Mesenchymal stem cell (in vitro differentiated cells and primary cell): ENCODE measurements around the gene SLC6A18.
"Not testable (repeated sequence)": the region's sequence is repeated elsewhere in the genome, so short reads cannot be mapped to it uniquely, and the experiment has no call there.

Experiments used
- DNase-seq: peaks from one replicate; pipeline ENCODE4 v3.0.0-alpha.2; 2013
- H2AFZ ChIP-seq: one replicate; pipeline ENCODE4 v1.6.1; 2013; ENCODE audit warnings: low read depth, mild to moderate bottlenecking, control low read depth, inconsistent platforms, low read length, moderate library complexity
- H2AK5ac ChIP-seq: 2 replicates; pipeline ENCODE4 v1.6.1; 2013; ENCODE audit warnings: low read length, moderate library complexity, mild to moderate bottlenecking, inconsistent platforms; ENCODE audit not compliant: severe bottlenecking
- H2BK120ac ChIP-seq: one replicate; pipeline ENCODE4 v1.6.1; 2013; ENCODE audit warnings: low read depth, mild to moderate bottlenecking, inconsistent platforms, low read length, moderate library complexity
- H2BK12ac ChIP-seq, 2 experiments: one replicate each; pipeline ENCODE4 v1.6.1; 2013; ENCODE audit warnings: inconsistent platforms in 2 of 2, low read length in 2 of 2, mild to moderate bottlenecking in 2 of 2, moderate library complexity in 2 of 2, control low read depth in 1 of 2
- H2BK15ac ChIP-seq: one replicate; pipeline ENCODE4 v1.6.1; 2013; ENCODE audit warnings: mild to moderate bottlenecking, low read depth, inconsistent platforms; ENCODE audit not compliant: poor library complexity, severe bottlenecking
- H2BK5ac ChIP-seq: 2 replicates; pipeline ENCODE4 v1.6.1; 2013; ENCODE audit warnings: low read depth, mild to moderate bottlenecking, low read length, control low read depth, inconsistent platforms; ENCODE audit not compliant: poor library complexity, severe bottlenecking
- H3K14ac ChIP-seq, 2 experiments: one replicate each; pipeline ENCODE4 v1.6.1; 2013; ENCODE audit warnings: inconsistent platforms in 2 of 2, low read length in 2 of 2, control low read depth in 1 of 2, mild to moderate bottlenecking in 1 of 2, moderate library complexity in 1 of 2
- H3K18ac ChIP-seq, 2 experiments: one replicate each; pipeline ENCODE4 v1.6.1; 2013; ENCODE audit warnings: inconsistent platforms in 2 of 2, low read length in 2 of 2, control low read depth in 1 of 2, low read depth in 1 of 2, mild to moderate bottlenecking in 1 of 2
- H3K23ac ChIP-seq, 2 experiments: one replicate each; pipeline ENCODE4 v1.6.1; 2013; ENCODE audit warnings: inconsistent platforms in 2 of 2, low read length in 2 of 2, mild to moderate bottlenecking in 2 of 2, moderate library complexity in 2 of 2, control low read depth in 1 of 2
- H3K27ac ChIP-seq: 2 replicates; pipeline ENCODE4 v1.5.1; 2013; ENCODE audit warnings: mild to moderate bottlenecking, moderate library complexity, low read length, control low read depth, inconsistent platforms; ENCODE audit not compliant: poor library complexity, severe bottlenecking
- H3K27me3 ChIP-seq, 2 experiments: 2 replicates each; pipeline versions ENCODE4 v1.6.1 to v1.7.0; 2013; ENCODE audit warnings: low read length in 2 of 2, mild to moderate bottlenecking in 2 of 2, moderate library complexity in 2 of 2, control low read depth in 1 of 2, inconsistent platforms in 1 of 2; ENCODE audit not compliant: control insufficient read depth in 1 of 2, insufficient read depth in 1 of 2
- H3K36me3 ChIP-seq, 2 experiments: 2 replicates each; pipeline versions ENCODE4 v1.6.1 to v1.7.0; 2013; ENCODE audit warnings: low read length in 2 of 2, control low read depth in 1 of 2, inconsistent platforms in 1 of 2, low read depth in 1 of 2, mild to moderate bottlenecking in 1 of 2; ENCODE audit not compliant: insufficient read depth in 2 of 2, control insufficient read depth in 1 of 2
- H3K4ac ChIP-seq, 2 experiments: one replicate each; pipeline ENCODE4 v1.6.1; 2013; ENCODE audit warnings: inconsistent platforms in 2 of 2, low read length in 2 of 2, mild to moderate bottlenecking in 2 of 2, moderate library complexity in 2 of 2, control low read depth in 1 of 2, low read depth in 1 of 2
- H3K4me1 ChIP-seq: 2 replicates; pipeline ENCODE4 v1.6.1; 2013; ENCODE audit warnings: low read depth, low read length, control low read depth; ENCODE audit not compliant: control insufficient read depth, insufficient read depth
- H3K4me2 ChIP-seq: 2 replicates; pipeline ENCODE4 v1.6.1; 2013; ENCODE audit warnings: low read length, mild to moderate bottlenecking, inconsistent platforms; ENCODE audit not compliant: poor library complexity, severe bottlenecking
- H3K4me3 ChIP-seq, 2 experiments: 2 replicates each; pipeline versions ENCODE4 v1.5.1 to v1.7.0; 2013; ENCODE audit warnings: low read length in 2 of 2, mild to moderate bottlenecking in 2 of 2, control low read depth in 1 of 2, low read depth in 1 of 2; ENCODE audit not compliant: insufficient read depth in 1 of 2
- H3K79me1 ChIP-seq: replicated peaks from 2 replicates; pipeline ENCODE4 v1.6.1; 2013; ENCODE audit warnings: mild to moderate bottlenecking, control low read depth, low read length, inconsistent platforms; ENCODE audit not compliant: poor library complexity, severe bottlenecking
- H3K9ac ChIP-seq: 2 replicates; pipeline ENCODE4 v1.7.0; 2013; ENCODE audit warnings: mild to moderate bottlenecking, low read length, moderate library complexity
- H3K9me3 ChIP-seq: 2 replicates; pipeline ENCODE4 v1.7.0; 2013; ENCODE audit warnings: mild to moderate bottlenecking, low read length; ENCODE audit not compliant: control insufficient read depth
- H4K8ac ChIP-seq: one replicate; pipeline ENCODE4 v1.6.1; 2013; ENCODE audit warnings: inconsistent platforms, mild to moderate bottlenecking, low read length, moderate library complexity
- H4K91ac ChIP-seq: one replicate; pipeline ENCODE4 v1.6.1; 2013; ENCODE audit warnings: mild to moderate bottlenecking, low read length, inconsistent platforms
- WGBS: methylation state at CpG from one replicate; pipeline ENCODE4 v1.1.7; 2013; ENCODE audit warnings: mixed read lengths; 5-methylcytosine and 5-hydroxymethylcytosine counted together

The SLC6A18 gene

DNA sequence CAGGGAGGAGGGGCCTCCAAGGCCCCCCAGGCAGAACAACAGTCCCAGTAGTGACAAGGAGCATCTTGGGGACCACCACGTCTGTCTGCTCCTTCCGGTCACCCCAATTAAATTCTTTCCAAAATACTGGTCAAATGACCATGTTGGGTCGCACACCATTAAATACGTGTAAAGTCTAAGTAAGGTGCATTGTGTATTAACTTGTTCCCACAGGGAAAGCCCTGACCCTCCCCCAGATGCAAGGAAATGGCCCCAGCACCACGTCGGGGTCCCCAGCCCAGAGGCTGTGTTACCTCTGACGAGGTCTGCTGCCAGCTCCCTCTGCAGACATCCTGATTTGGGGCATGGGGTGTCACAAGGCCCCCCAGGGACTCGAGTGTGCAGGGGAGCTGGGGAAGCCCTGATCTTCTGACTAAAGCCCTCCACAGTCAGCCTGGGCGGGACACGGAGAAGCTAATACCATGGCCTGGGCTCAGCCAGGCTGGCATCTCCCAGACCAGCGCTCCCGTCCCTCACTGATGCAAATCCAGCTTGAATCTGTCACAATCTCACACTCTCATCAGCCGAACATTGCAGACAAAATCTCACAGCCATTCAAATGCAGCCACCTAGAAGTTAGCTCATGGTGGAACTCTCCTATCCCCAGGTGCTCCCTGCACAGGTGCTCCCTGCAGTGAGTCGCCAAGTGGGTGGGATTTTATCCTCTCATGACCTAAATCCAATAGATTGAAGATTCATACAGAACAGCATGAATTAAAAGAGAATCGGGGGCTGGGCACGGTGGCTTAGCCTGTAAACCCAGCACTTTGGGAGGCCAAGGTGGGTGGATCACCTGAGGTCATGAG, 56.1 kb downstream of the SLC6A18 start:
- WGBS, result 84% methylated on average over 14 of the region's 16 CpGs
- Histone ChIP-seq H2BK5ac (no peak overlapping the region), H2BK120ac (no peak overlapping the region), H3K9ac (no peak overlapping the region), H3K27me3 (no peaks in the 10 kb centered on the region), H3K4me1 (no peaks in the 10 kb centered on the region), H3K36me3 (no peaks in the 10 kb centered on the region), H3K4me3 (no peak overlapping the region), H2AK5ac (no peak overlapping the region), H3K27ac (no peak overlapping the region), H4K8ac (no peak overlapping the region), H4K91ac (no peak overlapping the region), H3K79me1 (no peaks in the 10 kb centered on the region), H2BK15ac (no peak overlapping the region), H2BK12ac (no peak overlapping the region), H2AFZ (no peak overlapping the region), H3K23ac (no peak overlapping the region), H3K18ac (no peak overlapping the region), H3K14ac (no peak overlapping the region), H3K9me3 (peaks cover 4% of the 10 kb centered on the region), H3K4ac (no peak overlapping the region), H3K4me2 (no peak overlapping the region)
- no peak for DNase-seq

DNA sequence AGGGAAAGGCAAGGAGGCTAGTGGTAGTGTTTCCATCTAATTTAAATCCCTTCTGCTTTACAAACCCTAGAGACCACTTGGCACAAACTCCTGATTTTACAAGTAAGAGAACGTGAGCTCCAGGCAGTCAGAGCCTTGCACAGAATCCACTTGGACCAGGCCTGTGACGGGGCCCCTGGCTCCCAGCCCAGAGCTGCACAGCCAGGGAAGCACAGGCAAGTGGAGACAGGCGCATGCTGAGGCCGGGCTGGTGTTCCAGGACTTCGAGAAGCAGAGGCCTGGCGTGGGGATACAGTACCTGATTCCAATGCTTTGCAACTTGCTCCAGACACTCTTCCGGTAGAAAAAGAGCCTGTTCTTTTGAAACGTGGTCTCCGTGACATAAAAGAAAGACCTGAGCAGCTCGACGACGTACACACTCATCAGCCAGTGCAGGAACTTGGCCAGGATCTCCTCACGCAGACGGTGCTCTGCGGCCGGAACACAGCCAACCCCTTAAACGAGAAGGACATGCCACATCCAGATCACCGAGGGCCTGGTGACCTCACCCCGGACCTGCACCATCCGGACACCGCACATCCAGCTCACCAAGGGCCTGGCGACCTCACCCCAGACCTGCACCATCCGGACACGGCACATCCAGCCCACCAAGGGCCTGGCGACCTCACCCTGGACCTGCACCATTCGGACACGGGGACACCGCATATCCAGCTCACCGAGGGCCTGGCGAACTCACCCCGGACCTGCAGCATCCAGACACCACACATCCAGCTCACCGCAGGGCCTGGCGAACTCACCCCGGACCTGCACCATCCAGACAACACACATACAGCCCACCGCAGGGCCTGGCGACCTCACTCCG, 57.2 kb downstream of the SLC6A18 start:
- no peaks in the 10 kb centered on the region for H3K36me3 ChIP-seq
- no peak overlapping the region for H4K8ac ChIP-seq
- H3K23ac ChIP-seq, result no peak overlapping the region
- H3K9me3 ChIP-seq, result peaks cover 4% of the 10 kb centered on the region
- no peak for DNase-seq
- H3K4me3 ChIP-seq, result no peak overlapping the region
- H2BK12ac ChIP-seq, result no peak overlapping the region
- H3K14ac ChIP-seq, result no peak overlapping the region
- no peak overlapping the region for H4K91ac ChIP-seq
- H3K18ac ChIP-seq, result no peak overlapping the region
- H3K79me1 ChIP-seq, result no peaks in the 10 kb centered on the region
- no peaks in the 10 kb centered on the region for H3K27me3 ChIP-seq
- no peak overlapping the region for H2BK120ac ChIP-seq
- no peak overlapping the region for H2BK5ac ChIP-seq
- H3K27ac ChIP-seq, result no peak overlapping the region
- 83% methylated on average over 37 of the region's 37 CpGs for WGBS
- no peak overlapping the region for H3K4ac ChIP-seq
- H3K9ac ChIP-seq, result no peak overlapping the region
- H3K4me2 ChIP-seq, result no peak overlapping the region
- H2AFZ ChIP-seq, result no peak overlapping the region
- H3K4me1 ChIP-seq, result no peaks in the 10 kb centered on the region
- no peak overlapping the region for H2BK15ac ChIP-seq
- H2AK5ac ChIP-seq, result no peak overlapping the region

DNA sequence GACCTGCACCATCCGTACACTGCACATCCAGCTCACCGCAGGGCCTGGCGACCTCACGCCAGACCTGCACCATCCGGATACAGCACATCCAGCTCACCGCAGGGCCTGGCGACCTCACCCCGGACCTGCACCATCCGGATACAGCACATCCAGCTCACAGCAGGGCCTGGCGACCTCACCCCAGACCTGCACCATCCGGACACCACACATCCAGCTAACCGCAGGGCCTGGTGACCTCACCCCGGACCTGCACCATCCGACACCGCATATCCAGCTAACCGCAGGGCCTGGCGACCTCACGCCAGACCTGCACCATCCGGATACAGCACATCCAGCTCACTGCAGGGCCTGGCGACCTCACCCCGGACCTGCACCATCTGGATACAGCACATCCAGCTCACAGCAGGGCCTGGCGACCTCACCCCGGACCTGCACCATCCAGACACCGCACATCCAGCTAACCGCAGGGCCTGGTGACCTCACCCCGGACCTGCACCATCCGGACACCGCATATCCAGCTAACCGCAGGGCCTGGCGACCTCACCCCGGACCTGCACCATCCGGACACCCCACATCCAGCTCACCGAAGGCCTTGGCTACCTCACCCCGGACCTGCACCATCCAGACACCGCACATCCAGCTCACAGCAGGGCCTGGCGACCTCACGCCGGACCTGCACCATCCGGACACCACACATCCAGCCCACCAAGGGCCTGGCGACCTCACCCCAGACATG, 58.0 kb downstream of the SLC6A18 start:
- WGBS, result 87% methylated on average over 37 of the region's 40 CpGs
- not testable (repeated sequence) for H3K36me3 ChIP-seq, H3K9me3 ChIP-seq, H2BK5ac ChIP-seq, H3K18ac ChIP-seq, H3K9ac ChIP-seq, H4K91ac ChIP-seq, H2AK5ac ChIP-seq, DNase-seq, H2BK12ac ChIP-seq, H4K8ac ChIP-seq, H3K4me2 ChIP-seq, H3K27ac ChIP-seq, H3K4me1 ChIP-seq, H3K23ac ChIP-seq, H3K27me3 ChIP-seq, H2AFZ ChIP-seq, H2BK15ac ChIP-seq, H3K4me3 ChIP-seq, H3K14ac ChIP-seq, H3K79me1 ChIP-seq, H2BK120ac ChIP-seq, H3K4ac ChIP-seq

DNA sequence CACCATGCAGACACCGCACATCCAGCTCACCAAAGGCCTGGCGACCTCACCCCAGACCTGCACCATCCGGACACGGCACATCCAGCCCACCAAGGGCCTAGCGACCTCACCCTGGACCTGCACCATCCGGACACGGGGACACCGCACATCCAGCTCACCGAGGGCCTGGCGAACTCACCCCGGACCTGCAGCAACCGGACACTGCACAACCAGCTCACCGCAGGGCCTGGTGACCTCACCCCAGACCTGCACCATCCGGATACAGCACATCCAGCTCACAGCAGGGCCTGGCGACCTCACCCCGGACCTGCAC, 58.5 kb downstream of the SLC6A18 start:
- not testable (repeated sequence) for H3K9me3 ChIP-seq, H2BK15ac ChIP-seq, H3K27ac ChIP-seq, H3K4me1 ChIP-seq, H3K23ac ChIP-seq, H3K9ac ChIP-seq, H3K27me3 ChIP-seq, H2BK120ac ChIP-seq, H3K18ac ChIP-seq, H3K4me2 ChIP-seq, H2AK5ac ChIP-seq, H3K4ac ChIP-seq, H2BK5ac ChIP-seq, H3K14ac ChIP-seq, H2AFZ ChIP-seq, DNase-seq, H3K36me3 ChIP-seq, H3K4me3 ChIP-seq, H3K79me1 ChIP-seq, H2BK12ac ChIP-seq, H4K8ac ChIP-seq, H4K91ac ChIP-seq
- 86% methylated on average over 11 of the region's 16 CpGs for WGBS
